Chondrocyte (in vitro differentiated cells): Measurements from ENCODE around the gene IFI27L2. TPM values are rescaled to one million over a fixed set of nuclear protein-coding genes. Genes with fewer than 3 reads are reported as not detected.

Experiments
- DNase-seq: peaks from one replicate; pipeline ENCODE4 v3.0.0; 2021; ENCODE audit warnings: mixed read lengths, low spot score
- H3K27ac Mint-ChIP-seq: one replicate; pipeline ENCODE4 v1.8.0; 2021; ENCODE audit warnings: mild to moderate bottlenecking, moderate library complexity, mixed read lengths; ENCODE audit not compliant: unreplicated experiment
- H3K27me3 Mint-ChIP-seq: 2 replicates; pipeline ENCODE4 v1.8.0; 2021; ENCODE audit warnings: low read depth, mixed read lengths
- H3K36me3 Mint-ChIP-seq: 2 replicates; pipeline ENCODE4 v1.8.0; 2021; ENCODE audit warnings: low read depth, mixed read lengths
- H3K4me1 Mint-ChIP-seq: 2 replicates; pipeline ENCODE4 v1.8.0; 2021; ENCODE audit warnings: low read depth, mild to moderate bottlenecking, mixed read lengths
- H3K4me3 Mint-ChIP-seq: one replicate; pipeline ENCODE4 v1.8.0; 2021; ENCODE audit warnings: mild to moderate bottlenecking, moderate library complexity, mixed read lengths; ENCODE audit not compliant: unreplicated experiment
- H3K9me3 Mint-ChIP-seq: 2 replicates; pipeline ENCODE4 v1.8.0; 2021; ENCODE audit warnings: low read depth, mixed read lengths
- CTCF ChIP-seq: fragments of 200-600 bp; sonication (generic); IDR thresholded peaks from 2 replicates; pipeline ENCODE4 v1.5.0; 2021; ENCODE audit warnings: antibody characterized with exemption, mild to moderate bottlenecking, moderate library complexity
- total RNA-seq: library from RNA; stranded (reverse); gene quantifications from 3 replicates; pipeline ENCODE4 v1.2.1, GENCODE V29; 2021

Gene IFI27L2
- total RNA-seq, 1 donor from 2014 or later: 66.8 TPM

- H3K4me3 Mint-ChIP-seq: no peak overlapping the region
- peaks cover 12% of the 10 kb centered on the region for H3K27me3 Mint-ChIP-seq
- no peak overlapping the region for H3K27ac Mint-ChIP-seq
- peaks cover 15% of the 10 kb centered on the region for H3K4me1 Mint-ChIP-seq
- no peak for TF ChIP-seq CTCF
- no peak for DNase-seq
- H3K9me3 Mint-ChIP-seq: peaks cover 3% of the 10 kb centered on the region
- no peaks in the 10 kb centered on the region for H3K36me3 Mint-ChIP-seq
These were observed 14.8 kb downstream of the IFI27L2 start for GRCh38 chr14:94114589-94115057.

DNA sequence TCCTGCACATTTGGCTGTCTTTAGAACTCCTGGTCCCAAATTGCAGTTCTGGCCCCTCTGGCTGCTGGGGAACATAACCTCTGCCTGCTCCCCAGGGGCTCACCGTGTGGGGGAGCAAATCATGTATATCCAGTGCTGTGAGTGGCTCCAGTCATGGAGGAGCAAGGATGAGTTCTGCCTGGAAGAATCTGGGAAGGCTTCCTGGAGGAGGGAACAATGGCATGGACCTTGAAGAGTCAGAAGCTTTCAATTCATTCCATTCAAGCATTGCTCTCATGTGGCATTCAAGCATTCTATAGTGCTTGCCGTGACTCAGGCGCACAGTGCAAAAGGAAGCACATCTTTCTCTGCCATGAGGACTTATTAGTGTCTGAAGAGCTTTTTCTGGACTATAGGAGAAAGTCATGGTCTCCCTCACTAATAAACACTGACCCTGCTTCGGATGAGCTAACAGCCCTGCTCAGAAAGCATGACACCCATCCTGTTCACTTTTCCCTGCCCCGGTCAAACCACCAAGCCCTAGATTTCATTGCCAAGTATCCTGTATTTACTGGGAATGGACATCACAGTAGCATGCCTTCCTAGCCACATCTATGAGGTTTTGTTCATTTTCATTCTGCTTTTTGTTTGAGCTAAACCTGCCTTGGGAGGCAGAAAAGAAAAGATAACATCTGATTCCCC is 15.4 kb downstream of the IFI27L2 start:
- Mint-ChIP-seq H3K36me3 (no peaks in the 10 kb centered on the region), H3K27ac (no peak overlapping the region), H3K4me3 (no peak overlapping the region), H3K9me3 (no peaks in the 10 kb centered on the region), H3K4me1 (peaks cover 15% of the 10 kb centered on the region), H3K27me3 (peaks cover 12% of the 10 kb centered on the region)
- no peak for DNase-seq
- TF ChIP-seq CTCF: no peak

DNA sequence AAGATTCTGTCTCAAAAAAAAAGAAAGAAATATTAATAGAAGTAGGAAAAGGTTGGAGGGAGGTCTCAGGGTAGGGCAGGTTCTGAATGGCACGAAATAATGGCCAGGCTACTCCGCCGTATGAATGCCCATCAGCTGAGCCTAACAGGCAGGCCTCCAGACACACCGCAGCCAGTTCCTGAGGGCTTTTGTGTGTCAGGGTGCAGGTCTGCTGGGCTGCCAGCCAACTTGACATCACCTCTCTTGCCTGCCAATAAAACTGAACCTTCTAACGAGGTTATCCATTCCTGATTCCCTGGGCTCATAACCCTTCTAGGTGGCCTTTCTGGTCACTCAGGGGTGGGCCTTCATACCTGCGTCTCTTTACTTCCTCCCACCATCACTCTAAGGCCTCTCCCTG is 15.9 kb downstream of the IFI27L2 start:
- Mint-ChIP-seq H3K27me3 (peaks cover 12% of the 10 kb centered on the region), H3K4me3 (no peak overlapping the region), H3K4me1 (peaks cover 15% of the 10 kb centered on the region), H3K9me3 (no peaks in the 10 kb centered on the region), H3K36me3 (no peaks in the 10 kb centered on the region), H3K27ac (no peak overlapping the region)
- no peak for DNase-seq
- TF ChIP-seq CTCF: no peak

GRCh38 chr14:94113073-94113472 is 16.3 kb downstream of the IFI27L2 start:
- no peak for TF ChIP-seq CTCF
- H3K36me3 Mint-ChIP-seq: no peaks in the 10 kb centered on the region
- H3K27me3 Mint-ChIP-seq: peaks cover 12% of the 10 kb centered on the region
- H3K27ac Mint-ChIP-seq: no peak overlapping the region
- H3K4me1 Mint-ChIP-seq: peaks cover 15% of the 10 kb centered on the region
- DNase-seq: no peak
- H3K9me3 Mint-ChIP-seq: no peaks in the 10 kb centered on the region
- no peak overlapping the region for H3K4me3 Mint-ChIP-seq

DNA sequence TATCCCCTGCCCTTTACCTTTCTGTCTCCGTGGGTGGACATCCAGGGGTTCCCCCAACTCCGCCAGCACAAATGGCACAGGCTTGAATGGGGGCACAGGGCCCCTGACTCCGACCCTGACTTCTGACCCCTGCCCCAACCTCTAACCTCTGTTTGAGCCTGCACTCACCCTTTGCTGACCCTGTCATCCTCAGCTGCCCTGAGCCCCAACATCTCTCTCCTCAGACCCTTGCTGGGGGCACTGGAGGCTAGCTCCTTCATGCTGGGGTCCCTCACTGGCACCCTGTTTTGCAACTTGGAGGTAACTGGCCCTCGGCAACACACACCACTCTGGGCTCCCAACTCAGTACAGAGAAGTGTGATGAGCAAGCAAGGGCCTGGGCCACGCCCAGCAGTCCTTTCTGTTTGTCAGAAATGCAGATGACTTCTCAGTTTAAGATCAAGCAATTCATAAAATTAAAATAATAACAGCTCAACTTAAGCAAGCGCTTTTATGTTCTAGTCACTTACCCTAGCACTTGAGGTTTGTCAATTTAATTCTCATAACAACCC is 16.8 kb downstream of the IFI27L2 start:
- no peak for TF ChIP-seq CTCF
- Mint-ChIP-seq H3K4me1 (peaks cover 15% of the 10 kb centered on the region), H3K4me3 (no peak overlapping the region), H3K27ac (no peak overlapping the region), H3K27me3 (peaks cover 12% of the 10 kb centered on the region), H3K9me3 (no peaks in the 10 kb centered on the region), H3K36me3 (no peaks in the 10 kb centered on the region)
- no peak for DNase-seq
